SK-N-MC (cell line): ENCODE results near the gene GPC5.

Source experiments
- EZH2 ChIP-seq: fragments of 200-600 bp; sonication (generic); IDR thresholded peaks from one replicate; pipeline ENCODE4 v1.6.1; 2017; ENCODE audit warnings: antibody characterized with exemption
- POLR2AphosphoS5 ChIP-seq: IDR thresholded peaks from 2 replicates; pipeline ENCODE4 v1.6.1; 2012; ENCODE audit warnings: mild to moderate bottlenecking, low read depth, low read length, borderline replicate concordance

DNA sequence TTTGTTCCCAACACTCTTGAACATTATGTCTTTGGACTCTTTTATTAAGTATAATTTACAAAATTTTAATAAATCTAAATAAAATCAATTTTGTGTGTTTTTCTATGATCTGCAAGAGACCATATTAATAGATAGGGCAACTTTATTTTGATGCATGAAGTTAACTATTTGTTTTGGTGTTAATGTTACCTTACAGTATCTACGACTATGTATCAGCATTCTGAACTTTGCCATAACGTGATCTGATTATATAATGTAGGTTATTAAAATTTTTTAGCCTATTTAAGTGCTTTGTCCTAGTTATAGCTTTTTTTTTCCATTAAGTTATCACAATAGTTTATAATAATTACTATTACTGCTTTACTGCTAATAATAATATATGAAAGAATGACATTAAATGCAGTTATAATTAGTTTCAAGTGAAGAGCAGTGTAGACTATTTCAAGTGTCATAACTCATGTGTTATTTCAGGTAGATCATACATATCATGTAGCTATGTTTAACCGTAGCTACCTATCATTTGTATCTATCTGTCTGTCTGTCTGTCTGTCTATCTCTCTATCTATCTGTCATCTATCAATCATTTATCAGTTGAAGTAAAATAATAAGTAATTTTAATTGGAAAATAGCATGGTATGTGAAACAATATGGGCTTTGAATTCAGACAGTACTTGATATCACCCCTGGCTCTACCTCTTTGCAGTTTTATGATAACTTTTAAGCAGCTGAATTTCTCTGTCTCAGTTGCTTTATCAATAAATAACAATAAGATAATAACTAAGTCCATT, 229.7 kb downstream of the GPC5 start:
- TF ChIP-seq EZH2 (no peak), POLR2AphosphoS5 (no peak)
